Gastroesophageal sphincter (tissue), 4 donors: ENCODE measurements around the gene MYMX. TPM values are rescaled to one million over a fixed set of nuclear protein-coding genes. Genes with fewer than 3 reads are reported as not detected.

ENCODE experiments used
- ATAC-seq: fragments of 150-250 bp; one replicate; pipeline ENCODE4 v1.9.1; 2016; ENCODE audit warnings: mild to moderate bottlenecking, moderate library complexity
- H3K27ac ChIP-seq, 4 donors: fragments of 200-600 bp; sonication (generic) in 3 of 4; 1 replicate in 3 of 4; 2 replicates in 1 of 4; pipeline ENCODE4 v1.5.1; 2016 to 2019
- H3K27me3 ChIP-seq: fragments of 200-600 bp; sonication (generic); one replicate; pipeline ENCODE4 v1.5.1; 2019
- H3K36me3 ChIP-seq, 2 donors: fragments of 200-600 bp; sonication (generic); one replicate each; pipeline ENCODE4 v1.5.1; 2019; ENCODE audit warnings: control low read depth in 1 of 2
- H3K4me1 ChIP-seq, 3 donors: fragments of 200-600 bp; sonication (generic); 1 replicate in 2 of 3; 2 replicates in 1 of 3; pipeline ENCODE4 v1.5.1; 2016 to 2019; ENCODE audit warnings: control low read depth in 2 of 3
- H3K4me3 ChIP-seq, 2 donors: fragments of 200-600 bp; sonication (generic); one replicate each; pipeline ENCODE4 v1.5.1; 2019; ENCODE audit warnings: mild to moderate bottlenecking in 1 of 2, moderate library complexity in 1 of 2
- H3K9me3 ChIP-seq, 3 donors: fragments of 200-600 bp; sonication (generic); one replicate each; pipeline ENCODE4 v1.5.1; 2017 to 2019; ENCODE audit warnings: control low read depth in 2 of 3
- CTCF ChIP-seq, 4 experiments: fragments of 200-600 bp in 2 of 4; fragments of 450-650 bp in 2 of 4; sonication (generic) in 1 of 4; IDR thresholded peaks; one replicate each; pipeline ENCODE4 v1.5.1; 2017 to 2019; ENCODE audit warnings: antibody characterized with exemption in 4 of 4, mild to moderate bottlenecking in 2 of 4, moderate library complexity in 2 of 4
- EP300 ChIP-seq: sonication (generic); formaldehyde crosslinking; IDR thresholded peaks from one replicate; pipeline ENCODE4 v1.6.1; 2017; ENCODE audit warnings: antibody characterized with exemption, mild to moderate bottlenecking
- POLR2A ChIP-seq, 2 donors: fragments of 450-650 bp; IDR thresholded peaks; one replicate each; pipeline ENCODE4 v1.6.1; 2017; ENCODE audit warnings: antibody characterized with exemption in 2 of 2, mild to moderate bottlenecking in 2 of 2, moderate library complexity in 1 of 2
- POLR2AphosphoS5 ChIP-seq: sonication (generic); formaldehyde crosslinking; IDR thresholded peaks from one replicate; pipeline ENCODE4 v1.6.1; 2017; ENCODE audit warnings: antibody characterized with exemption
- WGBS, 2 donors: methylation state at CpG; one replicate each; pipeline ENCODE4 v1.1.5; 2018; ENCODE audit warnings: low coverage in 1 of 2; 5-methylcytosine and 5-hydroxymethylcytosine counted together
- total RNA-seq, 4 donors: library from RNA; depleted of rRNA; stranded (reverse); fragments of >200 nt; gene quantifications; one replicate each; pipeline ENCODE4 v1.1.0, GENCODE V29; 2016

MYMX gene
- total RNA-seq, 4 donors from 2014 or later = 1.4 TPM; not detected in 3

GRCh38 chr6:44219053-44219814, 2.5 kb downstream of the MYMX start:
- Histone ChIP-seq H3K9me3 (no peaks in the 10 kb centered on the region), H3K27ac (peak overlapping the region; percentile 76 to 99 (median 98)), H3K4me1 (peaks cover 3 to 82% (median 38%) of the 10 kb centered on the region in 3 donors), H3K4me3 (peak overlapping the region; percentile 56 to 70), H3K36me3 (no peaks in the 10 kb centered on the region), H3K27me3 (no peaks in the 10 kb centered on the region)
- 0 to 4% methylated on average over 2 to 5 of the region's 45 CpGs for WGBS, 2 donors
- TF ChIP-seq EP300 (no peak), POLR2AphosphoS5 (peak; percentile 58), POLR2A (IDR thresholded peaks at IDR 0.05) (peak; percentile 79 to 83), CTCF (IDR thresholded peaks at IDR 0.05) (peak in 1 of 4 experiments; percentile 4)
- ATAC-seq = peak; percentile 78

- H3K4me1 ChIP-seq = peaks cover 3 to 90% (median 47%) of the 10 kb centered on the region in 3 donors
- TF ChIP-seq CTCF (IDR thresholded peaks at IDR 0.05) (no peak), EP300 (no peak), POLR2AphosphoS5 (no peak), POLR2A (IDR thresholded peaks at IDR 0.05) (no peak)
- peak overlapping the region; percentile 56 to 70 for H3K4me3 ChIP-seq
- peak overlapping the region; percentile 76 to 99 (median 98) for H3K27ac ChIP-seq
- no peaks in the 10 kb centered on the region for H3K36me3 ChIP-seq
- ATAC-seq = no peak
- H3K9me3 ChIP-seq = no peaks in the 10 kb centered on the region
- WGBS, 2 donors = 39 to 76% methylated on average over 7 to 15 of the region's 28 CpGs
- no peaks in the 10 kb centered on the region for H3K27me3 ChIP-seq
Measured at GRCh38 chr6:44219815-44220784, 3.4 kb downstream of the MYMX start.

GRCh38 chr6:44220913-44221290, 4.2 kb downstream of the MYMX start:
- no peak for ATAC-seq
- no peaks in the 10 kb centered on the region for H3K36me3 ChIP-seq
- peak overlapping the region; percentile 76 to 99 (median 98) for H3K27ac ChIP-seq
- 60 to 66% methylated on average over 4 of the region's 4 CpGs for WGBS, 2 donors
- TF ChIP-seq POLR2AphosphoS5 = no peak
- peak overlapping the region in 1 of 2 donors; percentile 86 for H3K4me3 ChIP-seq
- H3K4me1 ChIP-seq = peaks cover 3 to 97% (median 55%) of the 10 kb centered on the region in 3 donors
- H3K9me3 ChIP-seq = no peaks in the 10 kb centered on the region
- no peaks in the 10 kb centered on the region for H3K27me3 ChIP-seq

GRCh38 chr6:44221291-44221960, 4.7 kb downstream of the MYMX start:
- H3K4me3 ChIP-seq = peak overlapping the region in 1 of 2 donors; percentile 86
- H3K27me3 ChIP-seq = no peaks in the 10 kb centered on the region
- peak overlapping the region; percentile 76 to 99 (median 98) for H3K27ac ChIP-seq
- TF ChIP-seq CTCF (IDR thresholded peaks at IDR 0.05) (peak in 3 of 4 experiments; percentile 88 to 93 (median 91)), POLR2A (IDR thresholded peaks at IDR 0.05) (no peak), POLR2AphosphoS5 (peak; percentile 88), EP300 (no peak)
- H3K4me1 ChIP-seq = peaks cover 3 to 97% (median 60%) of the 10 kb centered on the region in 3 donors
- H3K36me3 ChIP-seq = no peaks in the 10 kb centered on the region
- 6 to 11% methylated on average over 2 of the region's 4 CpGs for WGBS, 2 donors
- ATAC-seq = peak; percentile 75
- no peaks in the 10 kb centered on the region for H3K9me3 ChIP-seq

- Histone ChIP-seq H3K27ac (peak overlapping the region; percentile 54 to 99 (median 98)), H3K9me3 (no peaks in the 10 kb centered on the region), H3K27me3 (no peaks in the 10 kb centered on the region), H3K36me3 (no peaks in the 10 kb centered on the region), H3K4me1 (peaks cover 3 to 97% (median 62%) of the 10 kb centered on the region in 3 donors), H3K4me3 (peak overlapping the region in 1 of 2 donors; percentile 86)
- TF ChIP-seq POLR2AphosphoS5 = no peak
- TF ChIP-seq EP300 = no peak
- no peak for TF ChIP-seq POLR2A (IDR thresholded peaks at IDR 0.05)
- TF ChIP-seq CTCF (IDR thresholded peaks at IDR 0.05) = no peak
- ATAC-seq = no peak
- 38% methylated on average over 1 of the region's 2 CpGs; no CpG with 5 or more reads in 1 of the 2 donors for WGBS, 2 donors
Measured at GRCh38 chr6:44221961-44222335, 5.2 kb downstream of the MYMX start.
